ENCODE results near the gene MAPKAP1.

The MAPKAP1 gene

GRCh38 chr9:125532812-125533594 lies 174.0 kb downstream of the MAPKAP1 start:
- CTCF ChIA-PET: no interaction called here
- DNase-seq (ENCODE audit: low spot score): no peak
- POLR2A ChIA-PET (ENCODE audit: low non-redundant PET): no interaction called here
- H3K27ac ChIP-seq: no peak overlapping the region
- no peak for TF ChIP-seq CTCF (conservative IDR thresholded peaks at IDR 0.05; ENCODE audit: low read depth)

GRCh38 chr9:125532412-125532811 lies 174.6 kb downstream of the MAPKAP1 start:
- CTCF ChIA-PET: no interaction called here
- no peak for DNase-seq (ENCODE audit: low spot score)
- POLR2A ChIA-PET (ENCODE audit: low non-redundant PET): no interaction called here
- no peak overlapping the region for H3K27ac ChIP-seq
- no peak for TF ChIP-seq CTCF (conservative IDR thresholded peaks at IDR 0.05; ENCODE audit: low read depth)

GRCh38 chr9:125529589-125530515 lies 177.2 kb downstream of the MAPKAP1 start:
- no peak for TF ChIP-seq CTCF (conservative IDR thresholded peaks at IDR 0.05; ENCODE audit: low read depth)
- no peak for DNase-seq (ENCODE audit: low spot score)
- ChIA-PET CTCF (interaction anchor here (0.5 to 1.0 kb wide), 4 partner anchors 54 to 175 kb away, joined by 3 to 5 read pairs (median 4); no protein-coding TSS in a partner anchor), POLR2A (ENCODE audit: low non-redundant PET) (interaction anchor here (0.6 kb wide), 1 partner anchor 499 kb away, joined by 3 read pairs; no protein-coding TSS in a partner anchor)
- no peak overlapping the region for H3K27ac ChIP-seq

- TF ChIP-seq CTCF (conservative IDR thresholded peaks at IDR 0.05; ENCODE audit: low read depth): no peak
- DNase-seq (ENCODE audit: low spot score): no peak
- no peak overlapping the region for H3K27ac ChIP-seq
- ChIA-PET POLR2A (ENCODE audit: low non-redundant PET) (interaction anchor here (0.6 kb wide), 1 partner anchor 499 kb away, joined by 3 read pairs; no protein-coding TSS in a partner anchor), CTCF (interaction anchor here (0.6 to 1.0 kb wide), 3 partner anchors 53 to 176 kb away, joined by 3 to 5 read pairs (median 4); no protein-coding TSS in a partner anchor)
Observed at GRCh38 chr9:125529107-125529506, 177.9 kb downstream of the MAPKAP1 start.

- no peak for DNase-seq (ENCODE audit: low spot score)
- CTCF ChIA-PET: interaction anchor here (0.6 kb wide), 1 partner anchor 35 kb away, joined by 3 read pairs; no protein-coding TSS in a partner anchor
- TF ChIP-seq CTCF (conservative IDR thresholded peaks at IDR 0.05; ENCODE audit: low read depth): no peak
- no peak overlapping the region for H3K27ac ChIP-seq
- POLR2A ChIA-PET (ENCODE audit: low non-redundant PET): no interaction called here
Observed at GRCh38 chr9:125527471-125528002, 179.5 kb downstream of the MAPKAP1 start.

Data from RWPE1 (cell line).